Panc1 (cell line): ENCODE measurements around the gene ADAMTS10. TPM values are rescaled to one million over a fixed set of nuclear protein-coding genes. Genes with fewer than 3 reads are reported as not detected.
A peak's percentile ranks its signal among the peaks of the same experiment; 100 is the strongest.

Experiments used
- ATAC-seq: fragments of 200-7000 bp; cut with Tn5 transposase; 2 replicates; pipeline ENCODE4 v1.9.1; 2020; ENCODE audit warnings: mild to moderate bottlenecking, moderate library complexity
- Bru-seq: library from RNA; stranded (reverse); fragments of 400-500 nt; gene quantifications from one replicate; lab custom pipeline; 2021; lab: Mats Ljungman, UMichigan
- BruChase-seq, 2 experiments: library from RNA; stranded (reverse); fragments of 400-500 nt; gene quantifications; one replicate each; lab custom pipeline; 2021; lab: Mats Ljungman, UMichigan
- BruUV-seq: library from RNA; stranded (reverse); fragments of 400-500 nt; replicated peaks from 2 replicates; lab custom pipeline; 2021; lab: Mats Ljungman, UMichigan
- CTCF ChIA-PET: fragments of 300-600 bp; sonication (Branson Sonifier 250); formaldehyde crosslinking; loops from one replicate; lab custom pipeline; 2022; ENCODE audit warnings: antibody characterized with exemption; lab: Charles Lee
- POLR2A ChIA-PET: fragments of 300-600 bp; sonication (Branson Sonifier 250); formaldehyde crosslinking; loops from one replicate; lab custom pipeline; 2022; ENCODE audit warnings: antibody characterized with exemption; lab: Charles Lee
- DNase-seq: peaks from one replicate; pipeline ENCODE4 v3.0.0-alpha.2; 2010; ENCODE audit warnings: low read depth, low spot score
- H3K27ac ChIP-seq: 2 replicates; pipeline ENCODE4 v1.5.1; 2011; ENCODE audit warnings: mild to moderate bottlenecking, low read length, inconsistent platforms
- H3K27me3 ChIP-seq: fragments of 200-500 bp; sonication (Bioruptor generic); 2 replicates; pipeline ENCODE4 v1.6.0; 2014; ENCODE audit warnings: low read length, inconsistent platforms; ENCODE audit not compliant: control insufficient read depth, insufficient read depth
- H3K36me3 ChIP-seq: fragments of 200-500 bp; sonication (Bioruptor generic); 2 replicates; pipeline ENCODE4 v1.5.1; 2014; ENCODE audit warnings: inconsistent platforms, mild to moderate bottlenecking, low read length, moderate library complexity; ENCODE audit not compliant: control insufficient read depth, insufficient read depth
- H3K4me1 ChIP-seq: 2 replicates; pipeline ENCODE4 v1.5.1; 2011; ENCODE audit warnings: inconsistent platforms, mild to moderate bottlenecking, low read length, moderate library complexity; ENCODE audit not compliant: control insufficient read depth, insufficient read depth
- H3K4me3 ChIP-seq, 2 experiments: 2 replicates each; pipeline ENCODE4 v1.5.1; 2011 to 2012; ENCODE audit warnings: low read depth in 2 of 2, low read length in 2 of 2, mild to moderate bottlenecking in 2 of 2, inconsistent platforms in 1 of 2, moderate library complexity in 1 of 2
- H3K9me3 ChIP-seq: fragments of 200-500 bp; sonication (Bioruptor generic); 2 replicates; pipeline ENCODE4 v1.5.1; 2014; ENCODE audit warnings: low read depth, mild to moderate bottlenecking, inconsistent platforms, low read length, moderate library complexity; ENCODE audit not compliant: control insufficient read depth, insufficient read depth
- CTCF ChIP-seq: fragments of 450-650 bp; IDR thresholded peaks from 2 replicates; pipeline ENCODE4 v1.5.1; 2017; ENCODE audit warnings: mild to moderate bottlenecking
- POLR2AphosphoS5 ChIP-seq: IDR thresholded peaks from 2 replicates; pipeline ENCODE4 v1.6.1; 2012; ENCODE audit warnings: mild to moderate bottlenecking, low read depth, low read length, moderate library complexity
- SIN3A ChIP-seq: IDR thresholded peaks from 2 replicates; pipeline ENCODE4 v1.6.1; 2012; ENCODE audit warnings: low read depth, mild to moderate bottlenecking, low read length, moderate library complexity, borderline replicate concordance; ENCODE audit not compliant: insufficient read depth
- TCF7L2 ChIP-seq: IDR thresholded peaks from 2 replicates; pipeline ENCODE4 v1.6.1; 2011; ENCODE audit warnings: mild to moderate bottlenecking, low read depth, low read length, inconsistent platforms
- in situ Hi-C: cut with HindIII; loops from 2 replicates; pipeline ENCODE4 v1.10.0; 2016; ENCODE audit warnings: low sequenced_read_pairs, low pct_unique_long_range_greater_than_20kb
- intact Hi-C: fragments of 100-400 bp; cut with micrococcal nuclease; formaldehyde crosslinking; loops from one replicate; pipeline ENCODE4 v1.10.0; 2022; ENCODE audit not compliant: unreplicated experiment
- long read RNA-seq: library from polyadenylated mRNA; unstranded; transcript quantifications from one replicate; pipeline ENCODE4 v2.0.0, GENCODE V29; 2021; ENCODE audit not compliant: unreplicated experiment
- polyA plus RNA-seq: library from polyadenylated mRNA; unstranded; fragments of >200 nt; gene quantifications from one replicate; pipeline ENCODE4 v1.2.1, GENCODE V29; 2012; ENCODE audit warnings: missing spikeins; ENCODE audit not compliant: insufficient read length
- total RNA-seq: library from RNA; stranded (reverse); gene quantifications from one replicate; pipeline ENCODE4 v1.2.1, GENCODE V29; 2021; ENCODE audit not compliant: unreplicated experiment
- TF ChIP-seq, protein P1 (sequence below), 2 experiments: IDR thresholded peaks; 2 replicates each; pipeline ENCODE4 v1.6.1; 2011 to 2012; ENCODE audit warnings: low read depth in 2 of 2, control low read depth in 1 of 2, low read length in 1 of 2, mild to moderate bottlenecking in 1 of 2, moderate library complexity in 1 of 2; ENCODE audit not compliant: insufficient read depth in 1 of 2

The ADAMTS10 gene
- 10.0 TPM for total RNA-seq
- 16.6 TPM for polyA plus RNA-seq
- percentile 44 among the genes with signal in this experiment for Bru-seq, nascent RNA
- BruChase-seq, experiment 1, labeled RNA remaining after a 2-hour chase, result percentile 45 among the genes with signal in this experiment
- BruChase-seq, experiment 2, labeled RNA remaining after a 6-hour chase, result percentile 46 among the genes with signal in this experiment
- long read RNA-seq, partial matches to known transcripts, result 3 of 5 reads
- long read RNA-seq, other reads (novel, unspliced or antisense), result 2 of 5 reads

DNA sequence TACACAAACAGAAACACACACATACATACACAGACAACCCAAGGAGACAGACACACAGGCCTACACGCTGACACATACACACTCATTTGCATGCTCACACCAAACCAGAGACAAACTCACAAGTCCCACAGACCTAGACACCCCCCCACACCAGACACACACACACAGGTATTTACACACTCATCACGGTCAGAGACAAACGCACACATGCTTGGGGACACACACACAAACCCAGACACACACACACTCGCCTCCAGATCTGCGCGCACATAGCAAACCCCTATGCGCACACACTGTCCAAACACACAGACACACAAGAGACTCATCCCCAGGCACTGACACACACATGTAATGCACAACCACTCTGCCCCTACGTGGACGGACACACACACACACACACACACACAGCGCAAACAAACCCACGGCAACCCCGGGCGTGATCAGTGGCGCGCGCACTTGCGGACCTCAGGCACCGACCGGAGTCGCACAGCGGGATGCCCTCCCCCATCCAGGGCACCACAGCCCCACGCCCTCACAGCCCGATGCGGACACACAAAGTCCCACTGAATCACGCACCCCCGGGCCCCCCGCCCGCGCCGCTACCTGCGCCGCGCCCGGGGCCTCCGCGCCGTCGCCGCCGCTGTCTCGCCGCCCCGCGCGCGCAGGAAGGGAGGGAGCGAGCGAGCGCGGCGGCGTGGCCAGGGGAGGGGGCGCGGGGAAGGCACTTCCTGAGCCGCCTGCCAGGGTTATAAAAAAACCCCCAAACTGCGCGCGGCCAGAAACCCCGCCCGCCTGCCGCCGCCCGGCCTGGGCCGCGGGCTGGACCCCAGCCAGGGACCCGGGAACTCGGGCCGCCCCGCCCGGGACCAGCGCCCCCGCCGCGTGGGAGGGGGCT, at the start of gene ADAMTS10:
Gene ADAMTS10, minus strand, starts transcription at position 675 of the 895 bp plus-strand sequence. CDS start 5,005 bp downstream, outside the sequence.
- TF ChIP-seq TCF7L2 (no peak), CTCF (no peak)
- in situ Hi-C loops, result no loop called here
- Histone ChIP-seq H3K36me3 (no peaks in the 10 kb centered on the region), H3K27ac (peak within 1 kb of the TSS; percentile 79), H3K4me3 (peak within 1 kb of the TSS; percentile 42 to 76), H3K27me3 (no peaks in the 10 kb centered on the region), H3K4me1 (peaks cover 12% of the 10 kb centered on the region), H3K9me3 (no peaks in the 10 kb centered on the region)
- ATAC-seq, result peak; percentile 27; the same call in 1 of the 2 replicates
- BruUV-seq, result no TSS peak
- intact Hi-C loops, result no loop called here
- CTCF ChIA-PET, result no interaction called here
- POLR2A ChIA-PET, result no interaction called here
- no peak for DNase-seq

- in situ Hi-C loops (no loop called here), intact Hi-C loops (loop anchor here (10.0 kb wide), 1 partner anchor 415 kb away; no protein-coding TSS in a partner anchor)
- no peaks in the 10 kb centered on the region for H3K36me3 ChIP-seq
- no peaks in the 10 kb centered on the region for H3K9me3 ChIP-seq
- BruUV-seq, result no TSS peak
- H3K27ac ChIP-seq, result no peak overlapping the region
- no peak for ATAC-seq
- no peak for DNase-seq
- ChIA-PET POLR2A (no interaction called here), CTCF (no interaction called here)
- no peaks in the 10 kb centered on the region for H3K27me3 ChIP-seq
- no peak for TF ChIP-seq TCF7L2
- H3K4me1 ChIP-seq, result no peaks in the 10 kb centered on the region
- no peak overlapping the region for H3K4me3 ChIP-seq
Measured at GRCh38 chr19:8659905-8660304, 49.4 kb upstream of the ADAMTS10 start.

DNA sequence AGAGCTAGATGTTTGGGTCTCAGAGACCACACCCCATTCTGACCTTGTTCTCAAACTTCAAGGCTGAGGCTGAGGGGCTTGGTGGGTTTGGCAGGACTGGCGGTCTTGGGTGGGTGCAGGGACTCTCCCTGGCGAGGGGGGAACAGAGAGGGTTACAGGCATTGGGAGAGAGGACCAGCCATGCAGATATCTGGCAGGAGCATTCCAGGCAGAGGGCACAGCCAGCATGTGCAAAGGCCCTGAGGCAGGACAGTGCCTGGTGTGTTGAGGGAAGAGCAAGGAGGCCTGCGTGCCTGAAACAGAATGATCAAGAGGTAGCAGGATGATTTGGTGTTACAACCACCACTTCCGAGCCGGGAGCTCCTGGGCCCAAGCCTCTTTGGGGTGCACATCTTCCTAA, 47.4 kb upstream of the ADAMTS10 start:
- in situ Hi-C loops, result no loop called here
- BruUV-seq, result no TSS peak

More for the DNA sequence above, 47.4 kb upstream of the ADAMTS10 start:
- ChIA-PET POLR2A (no interaction called here), CTCF (no interaction called here)
- no peak for DNase-seq
- ATAC-seq, result no peak
- no peaks in the 10 kb centered on the region for H3K36me3 ChIP-seq
- TF ChIP-seq POLR2AphosphoS5 (no peak), CTCF (no peak), TCF7L2 (no peak), SIN3A (no peak)
- TF ChIP-seq, protein P1, sequence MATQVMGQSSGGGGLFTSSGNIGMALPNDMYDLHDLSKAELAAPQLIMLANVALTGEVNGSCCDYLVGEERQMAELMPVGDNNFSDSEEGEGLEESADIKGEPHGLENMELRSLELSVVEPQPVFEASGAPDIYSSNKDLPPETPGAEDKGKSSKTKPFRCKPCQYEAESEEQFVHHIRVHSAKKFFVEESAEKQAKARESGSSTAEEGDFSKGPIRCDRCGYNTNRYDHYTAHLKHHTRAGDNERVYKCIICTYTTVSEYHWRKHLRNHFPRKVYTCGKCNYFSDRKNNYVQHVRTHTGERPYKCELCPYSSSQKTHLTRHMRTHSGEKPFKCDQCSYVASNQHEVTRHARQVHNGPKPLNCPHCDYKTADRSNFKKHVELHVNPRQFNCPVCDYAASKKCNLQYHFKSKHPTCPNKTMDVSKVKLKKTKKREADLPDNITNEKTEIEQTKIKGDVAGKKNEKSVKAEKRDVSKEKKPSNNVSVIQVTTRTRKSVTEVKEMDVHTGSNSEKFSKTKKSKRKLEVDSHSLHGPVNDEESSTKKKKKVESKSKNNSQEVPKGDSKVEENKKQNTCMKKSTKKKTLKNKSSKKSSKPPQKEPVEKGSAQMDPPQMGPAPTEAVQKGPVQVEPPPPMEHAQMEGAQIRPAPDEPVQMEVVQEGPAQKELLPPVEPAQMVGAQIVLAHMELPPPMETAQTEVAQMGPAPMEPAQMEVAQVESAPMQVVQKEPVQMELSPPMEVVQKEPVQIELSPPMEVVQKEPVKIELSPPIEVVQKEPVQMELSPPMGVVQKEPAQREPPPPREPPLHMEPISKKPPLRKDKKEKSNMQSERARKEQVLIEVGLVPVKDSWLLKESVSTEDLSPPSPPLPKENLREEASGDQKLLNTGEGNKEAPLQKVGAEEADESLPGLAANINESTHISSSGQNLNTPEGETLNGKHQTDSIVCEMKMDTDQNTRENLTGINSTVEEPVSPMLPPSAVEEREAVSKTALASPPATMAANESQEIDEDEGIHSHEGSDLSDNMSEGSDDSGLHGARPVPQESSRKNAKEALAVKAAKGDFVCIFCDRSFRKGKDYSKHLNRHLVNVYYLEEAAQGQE (IDR thresholded peaks at IDR 0.05; ENCODE audit: insufficient read depth in 1 of 2, low read depth in 2 of 2, low read length in 1 of 2), result no peak
- intact Hi-C loops, result loop anchor here (10.0 kb wide), 1 partner anchor 417 kb away; no protein-coding TSS in a partner anchor
- no peaks in the 10 kb centered on the region for H3K4me1 ChIP-seq
- no peaks in the 10 kb centered on the region for H3K27me3 ChIP-seq
- no peak overlapping the region for H3K27ac ChIP-seq
- H3K9me3 ChIP-seq, result no peaks in the 10 kb centered on the region
- no peak overlapping the region for H3K4me3 ChIP-seq
